D721Med (cell line): ENCODE data around the gene KLC1.
A peak's percentile ranks its signal among the peaks of the same experiment; 100 is the strongest.
"Not testable (repeated sequence)": the region's sequence is repeated elsewhere in the genome, so short reads cannot be mapped to it uniquely, and the experiment has no call there.

Experiments used
- DNase-seq: peaks from one replicate; pipeline ENCODE4 v3.0.0; 2011; ENCODE audit warnings: low spot score; ENCODE audit not compliant: insufficient read length
- FAIRE-seq: peaks from 2 replicates; lab custom pipeline; 2011; peaks lifted over from hg19 to GRCh38; lab: Jason Lieb, UNC
- CTCF ChIP-seq: IDR thresholded peaks from 2 replicates; pipeline ENCODE4 v1.5.1; 2012; ENCODE audit warnings: mild to moderate bottlenecking, control low read depth; ENCODE audit not compliant: insufficient read depth; ENCODE audit errors: missing control alignments

Gene KLC1

GRCh38 chr14:103597623-103598377, 31.2 kb upstream of the KLC1 start:
- FAIRE-seq (no peak), DNase-seq (no peak)

DNA sequence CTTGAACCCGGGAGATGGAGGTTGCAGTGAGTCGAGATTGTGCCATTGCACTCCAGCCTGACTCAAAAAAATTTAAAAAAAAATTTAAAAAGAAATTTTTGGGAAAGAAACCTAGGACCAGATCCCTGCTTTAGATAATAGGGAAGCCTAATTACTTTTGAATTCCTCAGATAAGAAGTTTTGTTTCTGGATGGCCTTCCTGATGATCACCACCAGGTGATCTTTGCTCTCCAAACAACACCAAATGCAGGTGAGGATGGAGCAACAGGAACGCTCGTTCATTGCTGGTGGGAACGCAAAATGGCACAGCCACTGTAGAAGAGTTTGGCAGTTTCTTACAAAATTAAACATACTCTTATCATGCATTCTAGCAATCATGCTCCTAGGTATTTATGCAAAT, 28.5 kb upstream of the KLC1 start:
- TF ChIP-seq CTCF: no peak
- DNase-seq: no peak
- no peak for FAIRE-seq

More at GRCh38 chr14:103597623-103598377, 31.2 kb upstream of the KLC1 start:
- no peak for TF ChIP-seq CTCF

- FAIRE-seq (no peak), DNase-seq (no peak)
- TF ChIP-seq CTCF: no peak
Observed at GRCh38 chr14:103604620-103605019, 24.4 kb upstream of the KLC1 start.

GRCh38 chr14:103606963-103607668, 21.9 kb upstream of the KLC1 start:
- peak; percentile 50 for TF ChIP-seq CTCF
- FAIRE-seq: no peak
- DNase-seq: no peak

DNA sequence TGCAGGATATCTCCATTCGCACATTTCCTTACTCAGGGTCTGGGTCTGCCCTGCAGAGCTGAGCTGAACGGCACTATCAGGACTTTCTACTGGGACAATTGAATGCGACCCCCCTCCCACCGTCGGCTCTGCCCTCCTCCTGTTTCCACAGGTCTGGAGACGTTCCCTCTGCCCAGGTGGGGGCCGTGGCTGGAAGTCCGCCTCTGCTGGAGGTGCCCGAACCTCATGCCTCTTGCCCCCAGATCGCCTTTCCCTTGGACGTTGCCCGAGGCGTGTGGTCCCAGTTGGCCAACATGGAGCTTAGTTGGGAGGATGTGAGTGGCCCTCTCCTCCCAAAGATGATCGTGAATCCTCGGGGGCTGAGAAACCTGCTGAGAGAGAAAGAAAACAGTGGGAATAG, 21.2 kb upstream of the KLC1 start:
- no peak for TF ChIP-seq CTCF
- no peak for FAIRE-seq
- DNase-seq: no peak

GRCh38 chr14:103609081-103609480, 19.9 kb upstream of the KLC1 start:
- FAIRE-seq, DNase-seq: not testable (repeated sequence)

DNA sequence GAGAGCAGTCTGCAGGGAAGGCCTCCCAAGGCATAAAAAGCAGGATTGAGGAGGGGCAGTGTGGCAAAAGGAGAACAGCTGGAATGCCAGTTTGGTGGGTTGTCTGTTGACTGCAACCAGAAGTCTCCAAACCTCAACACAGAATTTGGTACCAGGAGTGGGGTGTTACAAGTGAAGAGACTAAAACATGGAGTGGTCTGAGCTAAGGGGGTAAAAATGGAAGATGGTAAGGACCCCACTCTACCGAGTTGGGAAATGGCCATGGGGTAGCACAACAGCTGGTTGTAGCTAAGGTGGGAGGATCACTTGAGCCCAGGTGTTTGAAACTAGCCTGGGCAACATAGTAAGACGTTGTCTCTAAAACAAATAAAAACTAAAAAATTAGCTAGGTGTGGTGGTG, 17.8 kb upstream of the KLC1 start:
- TF ChIP-seq CTCF: no peak
- DNase-seq (no peak), FAIRE-seq (no peak)
